K562 (cell line): ENCODE data around the gene KLK15. TPM values are rescaled to one million over a fixed set of nuclear protein-coding genes. Genes with fewer than 3 reads are reported as not detected.

Experiments
- ATF1 ChIP-seq, 2 experiments: fragments of 450-650 bp in 1 of 2; IDR thresholded peaks; 2 replicates each; pipeline ENCODE4 v1.6.1; 2016; ENCODE audit warnings: missing compliant biosample characterization in 1 of 2, missing genetic modification characterization in 1 of 2
- C11orf30 ChIP-seq: fragments of 450-650 bp; IDR thresholded peaks from 2 replicates; pipeline ENCODE4 v1.6.1; 2016; ENCODE audit warnings: low read depth, mild to moderate bottlenecking
- CHD1 ChIP-seq: fragments of 200-600 bp; sonication (generic); IDR thresholded peaks from one replicate; pipeline ENCODE4 v1.6.1; 2012; ENCODE audit warnings: mild to moderate bottlenecking, moderate library complexity, low read length, inconsistent platforms
- CHD2 ChIP-seq: IDR thresholded peaks from 2 replicates; pipeline ENCODE4 v1.6.1; 2011; ENCODE audit warnings: low read depth, low read length
- HDGF ChIP-seq: fragments of 450-650 bp; IDR thresholded peaks from 2 replicates; pipeline ENCODE4 v1.6.1; 2016
- POLR2AphosphoS2 ChIP-seq: IDR thresholded peaks from 2 replicates; pipeline ENCODE4 v1.6.1; 2012; ENCODE audit warnings: low read length, improper control_type of control experiment
- RBM39 ChIP-seq: fragments of 200-400 bp; formaldehyde crosslinking; optimal IDR thresholded peaks from 2 replicates; pipeline ENCODE3; 2018; ENCODE audit warnings: low read depth, low read length
- SLC30A9 ChIP-seq: fragments of 250-450 bp; sonication (Bioruptor Pico); IDR thresholded peaks from 2 replicates; pipeline ENCODE4 v1.8.0; 2022; ENCODE audit warnings: mild to moderate bottlenecking, moderate library complexity
- SP1 ChIP-seq: sonication (generic); formaldehyde crosslinking; IDR thresholded peaks from 2 replicates; pipeline ENCODE4 v1.8.1; 2022; ENCODE audit warnings: mild to moderate bottlenecking, missing genetic modification reagents
- SREBF1 ChIP-seq: fragments of 150-350 bp; IDR thresholded peaks from 2 replicates; pipeline ENCODE4 v1.6.1; 2014; ENCODE audit warnings: antibody characterized with exemption, low read depth, low read length, borderline replicate concordance
- SRSF9 ChIP-seq: fragments of 200-400 bp; formaldehyde crosslinking; IDR thresholded peaks from 2 replicates; pipeline ENCODE4 v1.6.1; 2017; ENCODE audit warnings: low read depth, low read length, borderline replicate concordance
- TBP ChIP-seq: optimal IDR thresholded peaks from 2 replicates; pipeline ENCODE3; 2011; ENCODE audit warnings: low read depth, low read length, improper control_type of control experiment
- THRB ChIP-seq: fragments of 450-650 bp; formaldehyde crosslinking; conservative IDR thresholded peaks from 2 replicates; pipeline ENCODE4 v1.4.0; 2022; ENCODE audit warnings: mild to moderate bottlenecking, missing genetic modification characterization
- WHSC1 ChIP-seq: IDR thresholded peaks from one replicate; pipeline ENCODE4 v1.6.1; 2012; ENCODE audit warnings: low read length, control low read depth, inconsistent platforms
- YY1 ChIP-seq, 3 experiments: IDR thresholded peaks; 2 replicates each; pipeline ENCODE4 v1.6.1; 2011; ENCODE audit warnings: low read length in 2 of 3, mild to moderate bottlenecking in 2 of 3, moderate library complexity in 2 of 3, borderline replicate concordance in 1 of 3, control low read depth in 1 of 3, low read depth in 1 of 3; ENCODE audit not compliant: insufficient read depth in 3 of 3, insufficient replicate concordance in 2 of 3, control insufficient read depth in 1 of 3, insufficient read length in 1 of 3; ENCODE audit errors: extremely low read depth in 1 of 3
- ZBTB49 ChIP-seq: sonication (generic); formaldehyde crosslinking; IDR thresholded peaks from 2 replicates; pipeline ENCODE4 v1.8.0; 2022; ENCODE audit warnings: missing genetic modification reagents, mild to moderate bottlenecking, borderline replicate concordance
- ZBTB7A ChIP-seq: IDR thresholded peaks from 2 replicates; pipeline ENCODE4 v1.6.1; 2011; ENCODE audit warnings: low read depth, mild to moderate bottlenecking, low read length, moderate library complexity, borderline replicate concordance; ENCODE audit not compliant: control insufficient read depth
- ZFP36 ChIP-seq: fragments of 150-350 bp; IDR thresholded peaks from 2 replicates; pipeline ENCODE4 v1.6.1; 2018; ENCODE audit warnings: low read length, low read depth; ENCODE audit not compliant: partially characterized antibody
- ZNF584 ChIP-seq: fragments of 200-800 bp; sonication (Bioruptor generic); IDR thresholded peaks from 2 replicates; pipeline ENCODE4 v1.6.1; 2016; ENCODE audit warnings: low read depth, mild to moderate bottlenecking, missing genetic modification characterization, missing compliant biosample characterization
- polyA plus RNA-seq, 8 experiments: library from polyadenylated mRNA; depleted of rRNA in 4 of 8; stranded (reverse) in 5 of 8; unstranded in 3 of 8; fragments of >200 nt; fragmentation: Nextera tagmentation in 2 of 8; fragmentation: Illumina TruSeq in 1 of 8; extraction: Ambion mirVana in 2 of 8; extraction: Trizol in 1 of 8; gene quantifications; 2 replicates each; pipeline versions ENCODE4 v1.2.1 to v1.2.3, GENCODE V29; 2011 to 2014; ENCODE audit warnings: inconsistent platforms in 1 of 8, missing spikeins in 1 of 8
- total RNA-seq, 7 experiments: library from RNA; depleted of rRNA in 6 of 7; stranded (reverse); fragments of >200 nt in 6 of 7; fragmentation: Illumina TruSeq in 2 of 7; extraction: Trizol in 2 of 7; gene quantifications; 2 replicates each; pipeline versions ENCODE4 v1.2.1 to v1.2.3, GENCODE V29; 2011 to 2021; ENCODE audit warnings: low replicate concordance in 1 of 7
- TF ChIP-seq, protein P1 (sequence below): fragments of 450-650 bp; IDR thresholded peaks from 2 replicates; pipeline ENCODE4 v1.6.1; 2018; ENCODE audit not compliant: partially characterized antibody

The KLK15 gene
- total and polyA plus RNA-seq, 9 of the 15 experiments (the other 6 are each of a cell fraction or from before 2014, with no cell fraction given): not detected

- no peak for TF ChIP-seq THRB (CRISPR knock-in tag)
- TF ChIP-seq ZFP36: no peak
- TF ChIP-seq POLR2AphosphoS2: no peak
- no peak for TF ChIP-seq SLC30A9 (CRISPR knock-in tag)
- TF ChIP-seq CHD2: peak; percentile 14; the same call in 1 of the 2 replicates
- no peak for TF ChIP-seq SREBF1
- no peak for TF ChIP-seq HDGF
- TF ChIP-seq SRSF9: no peak
- no peak for TF ChIP-seq TBP
- TF ChIP-seq CHD1: peak; percentile 66
- TF ChIP-seq ATF1 (CRISPR knock-in tag; IDR thresholded peaks at IDR 0.05): no peak
- TF ChIP-seq ATF1 (tag; IDR thresholded peaks at IDR 0.05): no peak
- TF ChIP-seq ZBTB49 (CRISPR knock-in tag): no peak
- 0 out of 2 replicates have a peak, but pooled peaks have one; percentile 56 for TF ChIP-seq ZBTB7A
- TF ChIP-seq ZNF584 (CRISPR knock-in tag): 0 out of 2 replicates have a peak, but pooled peaks have one; percentile 49
- TF ChIP-seq YY1 (IDR thresholded peaks at IDR 0.05; ENCODE audit: borderline replicate concordance in 1 of 3, control insufficient read depth in 1 of 3, extremely low read depth in 1 of 3, insufficient read depth in 3 of 3, insufficient read length in 1 of 3, insufficient replicate concordance in 2 of 3, low read depth in 1 of 3, low read length in 2 of 3): peak; percentile 54 to 84 (median 80)
- TF ChIP-seq RBM39: no peak
- TF ChIP-seq, protein P1, sequence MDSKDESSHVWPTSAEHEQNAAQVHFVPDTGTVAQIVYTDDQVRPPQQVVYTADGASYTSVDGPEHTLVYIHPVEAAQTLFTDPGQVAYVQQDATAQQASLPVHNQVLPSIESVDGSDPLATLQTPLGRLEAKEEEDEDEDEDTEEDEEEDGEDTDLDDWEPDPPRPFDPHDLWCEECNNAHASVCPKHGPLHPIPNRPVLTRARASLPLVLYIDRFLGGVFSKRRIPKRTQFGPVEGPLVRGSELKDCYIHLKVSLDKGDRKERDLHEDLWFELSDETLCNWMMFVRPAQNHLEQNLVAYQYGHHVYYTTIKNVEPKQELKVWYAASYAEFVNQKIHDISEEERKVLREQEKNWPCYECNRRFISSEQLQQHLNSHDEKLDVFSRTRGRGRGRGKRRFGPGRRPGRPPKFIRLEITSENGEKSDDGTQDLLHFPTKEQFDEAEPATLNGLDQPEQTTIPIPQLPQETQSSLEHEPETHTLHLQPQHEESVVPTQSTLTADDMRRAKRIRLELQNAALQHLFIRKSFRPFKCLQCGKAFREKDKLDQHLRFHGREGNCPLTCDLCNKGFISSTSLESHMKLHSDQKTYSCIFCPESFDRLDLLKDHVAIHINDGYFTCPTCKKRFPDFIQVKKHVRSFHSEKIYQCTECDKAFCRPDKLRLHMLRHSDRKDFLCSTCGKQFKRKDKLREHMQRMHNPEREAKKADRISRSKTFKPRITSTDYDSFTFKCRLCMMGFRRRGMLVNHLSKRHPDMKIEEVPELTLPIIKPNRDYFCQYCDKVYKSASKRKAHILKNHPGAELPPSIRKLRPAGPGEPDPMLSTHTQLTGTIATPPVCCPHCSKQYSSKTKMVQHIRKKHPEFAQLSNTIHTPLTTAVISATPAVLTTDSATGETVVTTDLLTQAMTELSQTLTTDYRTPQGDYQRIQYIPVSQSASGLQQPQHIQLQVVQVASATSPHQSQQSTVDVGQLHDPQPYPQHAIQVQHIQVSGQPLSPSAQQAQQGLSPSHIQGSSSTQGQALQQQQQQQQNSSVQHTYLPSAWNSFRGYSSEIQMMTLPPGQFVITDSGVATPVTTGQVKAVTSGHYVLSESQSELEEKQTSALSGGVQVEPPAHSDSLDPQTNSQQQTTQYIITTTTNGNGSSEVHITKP: no peak
- no peak for TF ChIP-seq SP1 (CRISPR knock-in tag)
- no peak for TF ChIP-seq C11orf30
- TF ChIP-seq WHSC1: no peak
These were observed 29.5 kb downstream of the KLK15 start (continued) for GRCh38 chr19:50803633-50804419.
